NB4 (cell line): Measurements from ENCODE around the gene TTC21B.

Experiments
- MYC ChIP-seq: IDR thresholded peaks from 2 replicates; pipeline ENCODE4 v1.6.1; 2011; ENCODE audit warnings: low read depth, low read length
- POLR2A ChIP-seq: IDR thresholded peaks from 2 replicates; pipeline ENCODE4 v1.6.1; 2011; ENCODE audit warnings: mild to moderate bottlenecking; ENCODE audit not compliant: insufficient read length; ENCODE audit errors: extremely low read depth
- TF ChIP-seq, protein P1 (sequence below): IDR thresholded peaks from one replicate; pipeline ENCODE4 v1.5.1; 2012; ENCODE audit warnings: low read depth, low read length
- TF ChIP-seq, protein P2 (sequence below): IDR thresholded peaks from 2 replicates; pipeline ENCODE4 v1.6.1; 2011; ENCODE audit warnings: low read depth, low read length

DNA sequence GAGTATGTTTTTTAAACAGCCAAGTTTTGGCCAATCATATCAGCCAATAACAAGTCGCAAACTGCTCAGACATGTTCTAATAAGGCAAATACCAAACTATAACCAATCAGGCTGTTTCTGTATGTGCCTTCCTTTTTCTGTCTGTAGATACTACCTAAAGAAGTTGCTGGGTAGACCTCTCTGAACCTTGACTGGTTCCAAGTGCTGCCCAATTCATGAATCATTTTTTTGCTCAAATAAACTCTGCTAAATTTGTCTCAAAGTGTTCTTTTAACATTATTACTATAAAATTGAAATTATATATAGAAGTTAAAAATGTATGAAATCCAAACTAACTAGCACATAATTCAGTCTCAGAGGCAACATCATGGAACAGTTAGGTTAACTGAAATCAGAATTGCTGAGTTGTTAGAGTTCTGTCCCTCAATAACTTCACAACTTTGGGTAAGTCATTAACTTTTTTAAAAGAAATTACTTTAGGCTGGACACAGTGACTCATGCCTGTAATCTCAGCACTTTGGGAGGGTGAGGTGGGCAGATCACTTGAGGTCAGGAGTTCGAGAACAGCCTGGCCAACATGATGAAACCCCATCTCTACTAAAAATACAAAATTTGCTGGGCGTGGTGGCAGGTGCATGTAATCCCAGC, 4.9 kb upstream of the TTC21B start:
- TF ChIP-seq, protein P1, sequence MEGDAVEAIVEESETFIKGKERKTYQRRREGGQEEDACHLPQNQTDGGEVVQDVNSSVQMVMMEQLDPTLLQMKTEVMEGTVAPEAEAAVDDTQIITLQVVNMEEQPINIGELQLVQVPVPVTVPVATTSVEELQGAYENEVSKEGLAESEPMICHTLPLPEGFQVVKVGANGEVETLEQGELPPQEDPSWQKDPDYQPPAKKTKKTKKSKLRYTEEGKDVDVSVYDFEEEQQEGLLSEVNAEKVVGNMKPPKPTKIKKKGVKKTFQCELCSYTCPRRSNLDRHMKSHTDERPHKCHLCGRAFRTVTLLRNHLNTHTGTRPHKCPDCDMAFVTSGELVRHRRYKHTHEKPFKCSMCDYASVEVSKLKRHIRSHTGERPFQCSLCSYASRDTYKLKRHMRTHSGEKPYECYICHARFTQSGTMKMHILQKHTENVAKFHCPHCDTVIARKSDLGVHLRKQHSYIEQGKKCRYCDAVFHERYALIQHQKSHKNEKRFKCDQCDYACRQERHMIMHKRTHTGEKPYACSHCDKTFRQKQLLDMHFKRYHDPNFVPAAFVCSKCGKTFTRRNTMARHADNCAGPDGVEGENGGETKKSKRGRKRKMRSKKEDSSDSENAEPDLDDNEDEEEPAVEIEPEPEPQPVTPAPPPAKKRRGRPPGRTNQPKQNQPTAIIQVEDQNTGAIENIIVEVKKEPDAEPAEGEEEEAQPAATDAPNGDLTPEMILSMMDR: no peak
- TF ChIP-seq, protein P2, sequence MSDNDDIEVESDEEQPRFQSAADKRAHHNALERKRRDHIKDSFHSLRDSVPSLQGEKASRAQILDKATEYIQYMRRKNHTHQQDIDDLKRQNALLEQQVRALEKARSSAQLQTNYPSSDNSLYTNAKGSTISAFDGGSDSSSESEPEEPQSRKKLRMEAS: no peak
- TF ChIP-seq MYC (no peak), POLR2A (no peak)
